ENCODE measurements around the gene RDH5. TPM values are rescaled to one million over a fixed set of nuclear protein-coding genes. Genes with fewer than 3 reads are reported as not detected.

Gene RDH5
- total and polyA plus RNA-seq, 2 of the 13 experiments (the other 11 are each of a cell fraction or from before 2014, with no cell fraction given) = 2.6 to 5.7 TPM

DNA sequence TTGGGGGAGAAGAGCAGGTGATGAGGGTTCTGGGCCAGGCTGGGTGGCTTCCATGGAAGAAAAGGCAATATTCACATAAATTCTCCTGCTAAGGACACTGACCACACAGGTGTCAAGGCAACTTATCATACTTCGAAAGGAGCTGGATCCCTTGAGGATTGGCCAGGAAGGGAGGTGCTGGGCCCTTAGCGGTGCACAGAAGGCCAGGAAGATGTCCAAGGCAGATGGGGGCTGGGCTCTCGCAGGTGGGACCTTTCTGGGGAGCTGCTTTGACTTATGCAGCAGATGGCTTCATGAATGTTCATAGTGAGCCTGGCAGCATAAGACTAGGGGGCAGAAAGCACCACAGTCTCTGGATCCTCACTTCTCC is 4.7 kb downstream of the RDH5 start (continued):
- no peak for TF ChIP-seq ZNF530 (CRISPR knock-in tag; IDR thresholded peaks at IDR 0.05; ENCODE audit: low read depth)

- no peaks in the 10 kb centered on the region; a peak in 1 of 5 replicates for H3K27me3 ChIP-seq (ENCODE audit: control insufficient read depth in 1 of 2, insufficient read depth in 2 of 2, low read length in 2 of 2)
- H3K27ac ChIP-seq (ENCODE audit: extremely low read length, insufficient read depth, low read length) = no peak overlapping the region
- CTCF ChIA-PET (ENCODE audit: low intra/inter-chr PET ratio, low total read pairs) = interaction anchor here (3.4 kb wide), 1 partner anchor 11 kb away, joined by 36 read pairs; no protein-coding TSS in a partner anchor
- no peak overlapping the region for H3K4me3 ChIP-seq (replicated peaks in 1 of 3; ENCODE audit: insufficient read depth in 1 of 3, low read depth in 2 of 3, low read length in 3 of 3)
- 0 out of 2 replicates have a peak, but pooled peaks cover 8% of the 10 kb centered on the region for H4K20me1 ChIP-seq (ENCODE audit: insufficient read depth, low read length)
- FAIRE-seq (no peak), ATAC-seq (no peak), DNase-seq (ENCODE audit: low spot score) (no peak)
- H3K9me3 ChIP-seq (ENCODE audit: low read length) = no peaks in the 10 kb centered on the region
- BruUV-seq (replicated peaks) = no TSS peak
- POLR2A ChIA-PET = interaction anchor here (1.3 to 2.0 kb wide), 3 partner anchors 12 to 248 kb away, joined by 3 to 14 read pairs (median 8); partner anchors contain the start of gene RAB5B
- no peak overlapping the region for H3K4me2 ChIP-seq (ENCODE audit: low read depth, low read length)
- no peak overlapping the region for H3K9ac ChIP-seq (ENCODE audit: insufficient read depth, low read depth, low read length)
- H3K4me1 ChIP-seq (ENCODE audit: insufficient read depth, low read length) = peaks cover 68% of the 10 kb centered on the region
- intact Hi-C loops (cut with micrococcal nuclease; ENCODE audit: unreplicated experiment) (no loop called here), in situ Hi-C loops (cut with HindIII; ENCODE audit: extremely low pct_ligation_motif_present, low pct_unique_long_range_greater_than_20kb) (no loop called here)
- H2AFZ ChIP-seq (ENCODE audit: low read length) = no peak overlapping the region
- H3K79me2 ChIP-seq (ENCODE audit: insufficient read depth, low read length) = peaks cover 12% of the 10 kb centered on the region
- peaks cover 10 to 25% of the 10 kb centered on the region in 2 experiments; a peak in 4 of 5 replicates for H3K36me3 ChIP-seq (replicated peaks in 1 of 2; ENCODE audit: control insufficient read depth in 1 of 2, insufficient read depth in 2 of 2, low read length in 2 of 2)
- 97% methylated on average over 3 of the region's 3 CpGs for WGBS (ENCODE audit: low lambda C conversion rate)
- TF ChIP-seq SATB2 (CRISPR knock-in tag; IDR thresholded peaks at IDR 0.05) (no peak), ZNF280D (CRISPR knock-in tag; IDR thresholded peaks at IDR 0.05) (no peak), ATAD3A (CRISPR knock-in tag; IDR thresholded peaks at IDR 0.05) (no peak), ZNF768 (CRISPR knock-in tag; IDR thresholded peaks at IDR 0.05) (no peak), ZNF570 (CRISPR knock-in tag; IDR thresholded peaks at IDR 0.05; ENCODE audit: borderline replicate concordance) (no peak), ZNF256 (CRISPR knock-in tag; conservative IDR thresholded peaks at IDR 0.05) (no peak), ZNF512 (CRISPR knock-in tag; IDR thresholded peaks at IDR 0.05) (no peak), FOXO4 (CRISPR knock-in tag; conservative IDR thresholded peaks at IDR 0.05) (no peak), TBL1XR1 (IDR thresholded peaks at IDR 0.05; ENCODE audit: borderline replicate concordance, low read length, partially characterized antibody) (no peak), ZNF839 (CRISPR knock-in tag; IDR thresholded peaks at IDR 0.05; ENCODE audit: borderline replicate concordance) (no peak), ZMYM4 (CRISPR knock-in tag; IDR thresholded peaks at IDR 0.05) (no peak)
- TF ChIP-seq, protein P1, sequence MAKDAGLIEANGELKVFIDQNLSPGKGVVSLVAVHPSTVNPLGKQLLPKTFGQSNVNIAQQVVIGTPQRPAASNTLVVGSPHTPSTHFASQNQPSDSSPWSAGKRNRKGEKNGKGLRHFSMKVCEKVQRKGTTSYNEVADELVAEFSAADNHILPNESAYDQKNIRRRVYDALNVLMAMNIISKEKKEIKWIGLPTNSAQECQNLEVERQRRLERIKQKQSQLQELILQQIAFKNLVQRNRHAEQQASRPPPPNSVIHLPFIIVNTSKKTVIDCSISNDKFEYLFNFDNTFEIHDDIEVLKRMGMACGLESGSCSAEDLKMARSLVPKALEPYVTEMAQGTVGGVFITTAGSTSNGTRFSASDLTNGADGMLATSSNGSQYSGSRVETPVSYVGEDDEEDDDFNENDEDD (CRISPR knock-in tag; IDR thresholded peaks at IDR 0.05; ENCODE audit: borderline replicate concordance) = no peak
- TF ChIP-seq, protein P2, sequence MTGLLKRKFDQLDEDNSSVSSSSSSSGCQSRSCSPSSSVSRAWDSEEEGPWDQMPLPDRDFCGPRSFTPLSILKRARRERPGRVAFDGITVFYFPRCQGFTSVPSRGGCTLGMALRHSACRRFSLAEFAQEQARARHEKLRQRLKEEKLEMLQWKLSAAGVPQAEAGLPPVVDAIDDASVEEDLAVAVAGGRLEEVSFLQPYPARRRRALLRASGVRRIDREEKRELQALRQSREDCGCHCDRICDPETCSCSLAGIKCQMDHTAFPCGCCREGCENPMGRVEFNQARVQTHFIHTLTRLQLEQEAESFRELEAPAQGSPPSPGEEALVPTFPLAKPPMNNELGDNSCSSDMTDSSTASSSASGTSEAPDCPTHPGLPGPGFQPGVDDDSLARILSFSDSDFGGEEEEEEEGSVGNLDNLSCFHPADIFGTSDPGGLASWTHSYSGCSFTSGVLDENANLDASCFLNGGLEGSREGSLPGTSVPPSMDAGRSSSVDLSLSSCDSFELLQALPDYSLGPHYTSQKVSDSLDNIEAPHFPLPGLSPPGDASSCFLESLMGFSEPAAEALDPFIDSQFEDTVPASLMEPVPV (CRISPR knock-in tag; IDR thresholded peaks at IDR 0.05) = no peak
Measured at GRCh38 chr12:55725556-55725955, 5.4 kb downstream of the RDH5 start.
